Measurements from ENCODE around the gene CYREN.

GRCh38 chr7:135215180-135215579, 44.7 kb upstream of the CYREN start:
- TF ChIP-seq, protein P1, sequence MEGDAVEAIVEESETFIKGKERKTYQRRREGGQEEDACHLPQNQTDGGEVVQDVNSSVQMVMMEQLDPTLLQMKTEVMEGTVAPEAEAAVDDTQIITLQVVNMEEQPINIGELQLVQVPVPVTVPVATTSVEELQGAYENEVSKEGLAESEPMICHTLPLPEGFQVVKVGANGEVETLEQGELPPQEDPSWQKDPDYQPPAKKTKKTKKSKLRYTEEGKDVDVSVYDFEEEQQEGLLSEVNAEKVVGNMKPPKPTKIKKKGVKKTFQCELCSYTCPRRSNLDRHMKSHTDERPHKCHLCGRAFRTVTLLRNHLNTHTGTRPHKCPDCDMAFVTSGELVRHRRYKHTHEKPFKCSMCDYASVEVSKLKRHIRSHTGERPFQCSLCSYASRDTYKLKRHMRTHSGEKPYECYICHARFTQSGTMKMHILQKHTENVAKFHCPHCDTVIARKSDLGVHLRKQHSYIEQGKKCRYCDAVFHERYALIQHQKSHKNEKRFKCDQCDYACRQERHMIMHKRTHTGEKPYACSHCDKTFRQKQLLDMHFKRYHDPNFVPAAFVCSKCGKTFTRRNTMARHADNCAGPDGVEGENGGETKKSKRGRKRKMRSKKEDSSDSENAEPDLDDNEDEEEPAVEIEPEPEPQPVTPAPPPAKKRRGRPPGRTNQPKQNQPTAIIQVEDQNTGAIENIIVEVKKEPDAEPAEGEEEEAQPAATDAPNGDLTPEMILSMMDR (conservative IDR thresholded peaks at IDR 0.05): no peak
- no peak for TF ChIP-seq EZH2 (IDR thresholded peaks at IDR 0.05; ENCODE audit: low read depth)
